Activated gamma-delta T cell treated with Interleukin-2 at 50 U/mL for 16 hours (primary cell): Measurements from ENCODE around the gene NUDCD3.
"Not testable (repeated sequence)": the region's sequence is repeated elsewhere in the genome, so short reads cannot be mapped to it uniquely, and the experiment has no call there.

Experiments
- DNase-seq: peaks from one replicate; pipeline ENCODE4 v3.0.0-alpha.2; 2020

NUDCD3 gene

DNA sequence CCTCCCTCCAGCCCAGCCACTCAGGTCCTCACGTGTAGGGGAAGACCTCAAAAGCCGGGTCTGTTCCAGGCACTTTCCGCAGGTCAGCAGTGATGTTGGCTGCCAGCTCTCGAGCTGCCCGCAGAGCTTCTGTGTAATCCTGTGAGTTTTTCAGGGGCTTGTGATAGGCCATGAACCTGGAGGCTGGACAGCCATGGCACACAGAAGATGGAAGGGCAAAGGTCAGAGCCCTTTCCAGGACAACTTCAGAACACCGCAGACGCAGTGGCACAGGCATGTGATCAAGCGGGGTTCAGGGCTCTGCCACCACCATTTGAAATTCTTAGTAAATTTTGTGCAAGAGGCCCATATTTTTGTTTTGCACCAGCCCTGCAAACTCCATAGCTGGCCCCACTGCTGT is 26.7 kb upstream of the NUDCD3 start:
- DNase-seq = no peak

DNA sequence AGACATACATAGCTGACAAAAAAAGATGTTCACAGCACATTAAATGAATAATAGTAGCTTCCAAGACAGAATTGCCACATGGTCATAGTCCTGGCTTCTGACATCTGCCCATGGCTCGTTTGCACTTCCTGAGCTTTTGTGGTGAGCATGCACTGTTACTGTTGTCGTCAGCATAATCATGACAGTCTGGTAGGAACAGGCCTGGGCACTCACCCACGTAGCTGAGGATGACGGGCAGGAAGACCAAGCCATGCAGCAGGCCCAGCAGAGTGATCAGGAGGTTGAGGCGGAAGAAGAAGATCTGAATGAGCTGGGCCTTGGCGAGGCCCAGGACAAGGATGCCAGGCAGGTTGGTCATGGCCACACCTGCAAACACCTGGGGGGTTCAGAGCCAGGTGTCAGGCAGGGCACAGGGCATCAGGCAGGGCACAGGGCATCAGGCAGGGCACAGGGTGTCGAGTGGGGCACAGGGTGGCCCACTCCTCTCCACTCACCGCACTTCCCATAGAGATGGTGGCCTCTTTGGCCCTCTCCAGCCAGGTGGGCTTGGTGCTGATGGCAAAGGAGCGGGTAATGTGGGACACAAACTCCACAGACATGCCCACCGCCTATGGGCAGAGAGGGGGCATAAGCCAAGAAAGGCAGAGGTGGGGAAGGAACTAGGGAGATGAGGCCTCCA is 25.3 kb upstream of the NUDCD3 start:
- DNase-seq = no peak

DNA sequence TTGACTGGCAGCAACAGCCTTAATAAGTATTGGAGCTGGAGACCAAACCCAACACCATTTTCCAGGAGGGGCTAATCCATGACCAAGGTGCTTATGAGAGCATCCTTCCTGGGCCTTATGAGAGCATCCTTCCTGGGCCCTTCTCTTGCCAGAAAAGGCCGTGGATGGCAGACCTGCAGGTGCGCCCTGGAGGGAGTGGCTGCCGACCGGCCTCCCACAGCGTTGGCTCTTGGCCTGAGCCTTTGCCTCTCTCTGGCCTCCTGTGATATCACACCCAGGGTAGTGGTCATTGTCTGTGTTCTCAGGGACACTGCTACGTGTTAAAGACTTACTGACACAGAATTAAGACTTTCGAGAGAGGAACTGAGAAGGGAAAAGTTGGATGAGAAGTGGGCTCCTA is 22.3 kb upstream of the NUDCD3 start:
- DNase-seq = no peak

DNA sequence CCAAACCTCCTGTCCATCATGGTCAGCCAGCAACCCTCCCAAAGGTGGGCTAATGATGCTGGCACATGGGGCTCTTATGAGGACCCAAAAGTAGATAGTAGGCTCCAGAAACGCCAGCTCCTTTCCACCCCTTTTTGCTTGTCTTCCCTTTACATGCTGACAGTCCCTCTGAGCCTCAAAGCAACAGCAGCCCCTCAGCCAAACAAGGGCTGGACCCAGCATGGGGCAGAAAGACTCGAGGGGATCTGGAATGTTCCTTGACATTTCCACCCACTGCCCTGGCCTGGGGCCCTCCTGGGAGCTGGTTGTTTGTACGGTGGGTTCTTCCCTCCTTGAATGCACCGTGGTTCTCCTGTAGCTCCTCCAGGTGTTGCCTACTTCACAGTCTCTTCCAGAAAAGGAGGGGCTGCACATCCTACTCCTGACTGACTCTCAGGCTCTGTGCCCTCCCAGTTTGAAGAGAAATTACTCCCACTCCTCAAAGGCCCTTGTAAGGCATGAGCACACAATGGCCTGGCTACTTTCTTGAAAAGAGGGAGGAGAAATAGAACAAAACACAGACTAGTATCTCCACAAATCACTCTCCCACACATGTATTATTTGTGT is 21.5 kb upstream of the NUDCD3 start:
- no peak for DNase-seq

DNA sequence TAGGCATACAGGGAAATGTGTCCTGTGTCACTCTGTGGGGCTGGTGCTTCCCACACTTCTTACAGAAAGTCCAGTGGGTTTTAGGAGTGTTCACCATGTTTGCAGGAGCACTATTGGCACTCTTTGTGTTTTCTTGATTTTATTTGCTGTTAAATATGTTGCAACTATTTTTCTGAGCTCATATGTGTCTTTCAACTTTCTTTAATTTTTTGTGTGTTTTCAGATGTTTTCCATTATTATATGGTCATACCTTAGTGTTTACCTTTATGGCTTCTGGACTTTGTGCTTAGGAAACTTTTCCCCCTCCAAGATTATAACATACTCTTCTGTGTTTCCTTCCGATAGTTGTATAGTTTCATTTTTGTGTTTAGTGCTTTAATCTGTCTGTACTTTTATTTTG is 20.8 kb upstream of the NUDCD3 start:
- no peak for DNase-seq

DNA sequence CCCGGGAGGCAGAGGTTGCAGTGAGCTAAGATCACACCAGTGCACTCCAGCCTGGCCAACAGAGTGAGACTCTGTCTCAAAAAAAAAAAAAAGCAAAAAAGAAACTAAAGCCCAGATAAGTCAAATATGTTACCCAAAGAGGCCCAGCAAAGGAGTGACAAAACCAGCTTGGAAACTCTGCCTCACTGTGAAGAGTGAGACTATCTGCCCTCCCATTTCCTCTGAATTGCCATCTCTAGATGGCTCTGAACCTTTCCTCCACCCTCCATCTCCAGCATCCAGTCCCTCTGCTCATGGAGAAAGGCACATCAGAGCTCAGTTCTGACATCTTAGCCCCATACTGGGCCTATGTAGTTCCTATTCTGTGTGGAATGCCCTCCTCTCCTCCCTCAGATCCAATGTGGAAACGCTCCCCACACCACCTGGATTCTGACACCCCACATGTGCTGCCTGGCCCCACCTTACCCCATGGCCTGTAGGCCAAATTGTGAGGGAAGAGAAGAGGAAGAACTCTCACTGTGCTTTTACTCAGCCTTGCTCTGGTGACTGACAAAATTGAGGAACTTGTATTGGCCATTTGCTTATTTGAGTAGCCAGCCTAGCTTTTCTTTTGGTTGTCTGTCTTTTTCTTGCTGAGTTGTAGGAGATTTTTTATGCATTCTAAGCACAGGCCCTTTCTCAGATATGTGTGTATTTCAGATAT is 18.0 kb upstream of the NUDCD3 start:
- DNase-seq = no peak

DNA sequence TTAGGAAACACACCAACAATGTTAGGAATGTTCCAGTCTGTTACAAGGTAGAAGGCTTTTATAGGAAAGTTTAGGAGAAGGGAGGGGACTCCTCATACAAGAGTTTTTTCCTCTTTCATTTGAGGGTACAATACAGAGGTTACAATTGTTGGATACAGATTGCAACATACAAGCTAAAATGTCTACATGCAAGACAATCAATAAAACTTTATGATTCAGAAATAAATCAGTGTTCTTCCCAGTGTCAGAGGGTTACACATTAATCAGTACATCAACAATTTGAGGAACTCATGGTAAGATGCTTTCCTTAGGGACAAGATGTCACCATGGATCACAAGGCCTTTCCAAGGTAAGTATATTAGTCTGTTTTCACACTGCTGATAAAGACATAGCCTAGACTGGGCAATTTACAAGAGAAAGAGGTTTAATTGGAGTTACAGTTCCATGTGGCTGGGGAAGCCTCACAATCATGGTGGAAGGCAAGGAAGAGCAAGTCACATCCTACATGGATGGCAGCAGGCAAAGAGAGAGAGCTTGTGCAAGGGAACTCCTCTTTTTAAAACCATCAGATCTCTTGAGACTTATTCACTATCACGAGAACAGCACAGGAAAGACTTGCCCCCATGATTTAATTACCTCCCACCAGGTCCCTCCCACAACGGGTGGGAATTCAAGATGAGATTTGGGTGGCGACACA is 16.3 kb upstream of the NUDCD3 start:
- DNase-seq = not testable (repeated sequence)

DNA sequence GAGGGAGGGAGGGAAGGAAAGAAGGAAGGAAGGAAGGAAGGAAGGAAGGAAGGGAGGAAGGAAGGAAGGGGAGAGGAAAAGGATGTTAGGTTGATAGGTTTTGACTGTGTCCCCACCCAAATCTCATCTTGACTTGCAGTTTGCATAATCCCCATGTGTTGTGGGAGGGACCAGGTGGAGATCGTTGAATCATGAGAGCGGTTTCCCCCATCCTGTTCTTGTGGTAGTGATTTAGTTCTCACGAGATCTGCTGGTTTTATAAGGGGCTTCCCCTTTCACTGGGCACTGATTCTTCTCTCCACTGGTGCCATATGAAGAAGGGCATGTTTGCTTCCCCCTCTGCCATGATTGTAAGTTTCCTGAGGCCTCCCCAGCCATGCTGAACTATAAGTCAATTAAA is 15.1 kb upstream of the NUDCD3 start:
- no peak for DNase-seq

DNA sequence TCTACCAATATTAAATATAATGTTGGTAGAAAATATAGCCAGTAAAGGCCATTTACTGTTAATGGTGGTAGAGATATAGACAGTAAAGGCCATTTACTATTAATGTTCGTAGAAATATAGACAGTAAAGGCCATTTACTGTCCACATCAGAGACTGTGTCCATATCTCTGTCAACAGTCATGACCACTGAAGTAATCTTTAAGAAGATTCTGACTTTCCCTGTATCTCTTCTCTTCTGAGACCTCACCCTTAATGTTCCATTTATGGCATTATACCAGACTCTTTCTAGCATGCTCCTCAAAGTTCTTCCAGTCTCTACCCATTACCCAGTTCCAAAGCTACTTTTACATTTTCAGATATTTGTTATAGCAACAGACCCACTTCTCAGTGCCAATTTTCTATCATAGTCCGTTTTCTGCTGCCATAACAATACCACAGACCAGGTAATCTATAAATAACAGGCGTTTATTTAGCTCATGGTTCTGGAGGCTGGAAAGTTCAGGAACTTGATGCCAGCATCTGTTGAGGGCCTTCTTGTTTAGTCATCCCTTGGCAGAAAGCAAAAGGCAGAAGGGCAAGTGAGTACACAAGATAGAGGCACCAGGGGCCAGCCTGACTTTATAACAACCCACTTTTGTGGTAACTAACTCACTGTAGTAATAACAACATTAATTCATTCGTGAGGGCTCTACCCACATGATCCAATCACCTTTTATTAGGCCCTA is 7.9 kb upstream of the NUDCD3 start:
- DNase-seq = no peak

- no peak for DNase-seq
Measured at GRCh38 chr7:44497155-44498027, 6.9 kb upstream of the NUDCD3 start.

DNA sequence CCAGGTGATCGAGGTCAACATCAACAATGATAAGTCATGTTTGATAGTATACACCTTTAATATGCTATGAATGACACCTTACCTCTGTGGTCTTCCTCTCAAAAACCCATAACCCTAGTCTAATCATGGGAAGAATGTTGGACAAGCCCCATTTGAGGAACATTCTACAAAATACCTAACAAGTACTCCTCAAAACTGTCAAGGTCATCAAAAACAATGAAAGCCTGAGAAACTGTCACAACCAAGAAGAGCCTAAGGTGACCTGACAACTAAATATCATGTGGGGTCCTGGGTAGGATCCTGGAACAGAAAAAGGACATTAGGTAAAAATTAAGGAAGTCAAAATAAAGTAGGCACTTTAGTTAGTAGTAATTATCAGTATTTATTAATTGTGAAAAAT is 5.9 kb upstream of the NUDCD3 start:
- no peak for DNase-seq

- DNase-seq = no peak
Measured at GRCh38 chr7:44494960-44495359, 4.5 kb upstream of the NUDCD3 start.

DNA sequence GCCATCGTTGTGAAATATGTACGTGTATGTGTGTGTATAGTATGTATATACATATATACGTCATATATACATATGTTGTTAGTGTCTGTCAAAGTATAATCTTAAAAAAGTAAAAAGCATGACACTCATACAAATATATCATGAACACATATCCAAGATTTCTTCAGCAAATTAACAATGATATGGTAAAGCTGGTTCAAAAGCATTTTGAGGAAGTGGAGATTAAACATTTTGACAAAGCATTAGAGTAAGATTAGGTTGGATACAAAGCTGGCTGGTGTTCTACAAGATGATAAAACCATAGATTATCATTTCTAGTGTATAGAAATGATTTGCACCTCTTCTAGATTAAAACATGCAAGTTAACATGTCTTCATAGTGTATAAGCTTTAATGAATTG is 771 bp upstream of the NUDCD3 start:
- no peak for DNase-seq

GRCh38 chr7:44489955-44490350 is 505 bp downstream of the NUDCD3 start:
- DNase-seq = no peak

DNA sequence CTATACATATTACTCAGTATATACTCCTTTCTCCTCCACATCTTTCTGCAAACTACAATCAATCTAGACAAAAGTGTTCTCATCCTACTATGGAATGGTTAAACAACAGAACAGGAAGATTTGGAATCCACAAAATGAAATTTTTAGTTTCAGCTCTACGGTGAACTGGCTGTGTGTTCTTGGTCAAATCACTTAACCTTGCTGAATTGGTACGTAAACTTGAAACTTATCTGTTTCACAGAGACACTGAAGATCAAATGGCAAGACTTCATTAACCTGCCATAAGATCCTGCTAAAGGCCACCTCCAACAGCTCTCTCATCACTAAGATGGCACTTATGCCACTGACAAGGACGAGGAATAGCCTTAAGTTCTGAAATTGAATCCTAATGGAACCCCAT is 1.5 kb downstream of the NUDCD3 start:
- DNase-seq = no peak

DNA sequence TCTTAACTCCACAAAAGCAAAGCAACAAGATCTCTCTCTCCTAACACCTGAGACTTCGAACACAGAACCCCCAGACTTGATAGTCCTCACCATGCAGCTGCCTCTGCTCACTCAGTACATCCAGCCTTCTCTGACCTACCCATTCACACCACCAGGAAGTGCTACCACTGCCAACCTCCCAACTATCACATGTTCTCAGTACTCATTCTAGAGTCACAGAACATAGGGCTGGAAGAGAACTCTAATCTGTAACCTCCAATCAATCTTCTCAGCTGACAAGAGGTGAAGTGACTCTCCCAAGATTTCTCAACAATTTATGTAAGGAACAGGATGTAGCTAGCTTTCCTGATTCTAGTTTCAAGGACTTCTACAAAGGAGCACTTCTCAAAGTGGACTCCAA is 3.8 kb downstream of the NUDCD3 start:
- no peak for DNase-seq

DNA sequence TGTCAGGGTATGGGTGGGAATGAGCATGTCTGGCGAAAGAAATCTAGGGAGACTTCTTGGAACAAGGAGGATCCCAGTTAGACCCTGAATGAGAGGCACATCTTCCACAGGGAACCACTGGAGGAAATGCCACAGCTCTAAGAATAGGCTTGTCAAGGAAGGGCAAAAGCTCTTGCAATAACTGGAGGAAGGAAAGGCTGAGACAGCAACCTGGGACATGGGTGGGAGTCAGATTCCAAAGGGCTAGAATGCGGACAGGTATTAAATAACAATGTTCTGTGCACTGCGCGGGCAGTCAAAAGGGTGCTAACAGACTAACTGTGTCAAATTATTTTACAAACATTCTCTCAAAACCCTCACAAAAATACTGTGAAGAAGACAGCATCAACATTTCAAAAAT is 4.5 kb downstream of the NUDCD3 start:
- no peak for DNase-seq

DNA sequence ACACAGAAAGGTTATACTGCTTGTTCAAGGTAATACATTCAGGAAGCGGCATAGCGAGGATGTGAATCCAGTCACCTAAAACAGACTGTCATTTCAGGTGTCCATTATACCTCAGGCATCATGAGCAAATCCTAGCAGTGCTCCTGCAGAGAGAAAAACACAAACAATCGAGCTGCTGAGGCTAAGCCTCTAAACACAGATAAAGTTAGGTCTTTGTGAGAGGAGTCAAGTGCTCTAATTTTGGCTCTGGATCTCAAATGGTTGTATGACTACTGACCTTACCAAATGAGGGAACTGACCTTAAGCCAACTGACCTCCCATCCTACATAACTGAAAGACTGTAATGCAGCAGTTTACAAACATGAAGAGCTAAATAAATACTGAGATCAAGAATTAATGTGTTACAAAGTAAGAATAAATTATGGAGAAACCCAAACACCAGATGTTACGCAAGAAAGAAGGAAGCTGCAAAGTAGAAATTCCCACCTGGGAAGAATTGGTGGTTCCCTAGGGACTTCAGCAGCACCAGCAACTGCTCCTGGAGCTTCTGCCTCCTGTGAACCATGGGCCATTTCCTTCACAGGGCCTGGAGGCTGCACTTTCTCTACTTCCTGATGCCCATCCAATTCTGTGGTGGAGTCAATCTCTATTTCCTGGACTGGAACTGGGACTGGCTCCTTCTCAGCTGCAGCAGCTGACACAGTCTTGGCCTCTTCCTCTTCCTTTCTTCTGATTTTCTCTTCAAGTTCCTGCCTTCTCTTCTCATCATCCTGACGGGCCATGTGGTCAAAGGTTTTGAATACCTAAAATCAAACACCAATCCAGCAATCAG is 5.8 kb downstream of the NUDCD3 start:
- DNase-seq = no peak

GRCh38 chr7:44482502-44483485 is 7.7 kb downstream of the NUDCD3 start:
- no peak for DNase-seq

DNA sequence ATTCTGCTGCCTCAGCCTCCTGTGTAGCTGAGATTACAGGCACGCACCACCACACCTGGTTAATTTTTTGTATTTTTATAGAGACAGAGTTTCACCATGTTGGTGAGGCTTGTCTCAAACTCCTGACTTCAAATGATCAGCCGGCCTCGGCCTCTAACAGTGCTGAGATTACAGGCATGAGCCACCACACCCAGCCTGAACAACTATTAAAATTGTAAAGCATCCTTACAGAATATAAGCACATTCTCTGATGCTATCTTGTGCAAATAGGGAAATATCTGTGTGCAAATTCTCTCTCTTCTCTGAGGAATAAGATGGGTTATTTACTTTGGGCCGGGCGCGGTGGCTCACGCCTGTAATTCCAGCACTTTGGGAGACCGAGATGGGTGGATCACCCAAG is 12.5 kb downstream of the NUDCD3 start:
- no peak for DNase-seq
